PC-3 (cell line): Measurements from ENCODE around the gene PTH2. TPM values are rescaled to one million over a fixed set of nuclear protein-coding genes. Genes with fewer than 3 reads are reported as not detected.

Experiments
- ATAC-seq: fragments of 200-7000 bp; cut with Tn5 transposase; 2 replicates; pipeline ENCODE4 v1.9.1; 2020; ENCODE audit warnings: mild to moderate bottlenecking, moderate library complexity
- BruUV-seq: library from RNA; stranded (reverse); fragments of 400-500 nt; replicated peaks from 2 replicates; lab custom pipeline; 2021; lab: Mats Ljungman, UMichigan
- CTCF ChIA-PET: fragments of 300-600 bp; sonication (Branson Sonifier 250); formaldehyde crosslinking; loops from one replicate; lab custom pipeline; 2022; ENCODE audit warnings: antibody characterized with exemption; lab: Charles Lee
- POLR2A ChIA-PET: fragments of 300-600 bp; sonication (Branson Sonifier 250); formaldehyde crosslinking; loops from one replicate; lab custom pipeline; 2022; ENCODE audit warnings: antibody characterized with exemption; ENCODE audit not compliant: unreplicated experiment; lab: Charles Lee
- DNase-seq: peaks from one replicate; pipeline ENCODE4 v3.0.0-alpha.2; 2015
- H2AFZ ChIP-seq: fragments of 300-600 bp; sonication (generic); 2 replicates; pipeline ENCODE4 v1.6.0; 2016; ENCODE audit warnings: antibody characterized with exemption, low read length
- H3F3A ChIP-seq: fragments of 300-600 bp; sonication (generic); one replicate; pipeline ENCODE4 v1.6.0; 2017; ENCODE audit warnings: antibody characterized with exemption, low read length, control low read depth, mild to moderate bottlenecking; ENCODE audit not compliant: unreplicated experiment
- H3K27ac ChIP-seq: fragments of 300-600 bp; sonication (generic); 2 replicates; pipeline ENCODE4 v1.5.1; 2016; ENCODE audit warnings: mild to moderate bottlenecking, low read length
- H3K27me3 ChIP-seq: fragments of 300-600 bp; sonication (generic); 2 replicates; pipeline ENCODE4 v1.6.1; 2016; ENCODE audit warnings: low read length, mixed read lengths
- H3K36me3 ChIP-seq: fragments of 300-600 bp; sonication (generic); 2 replicates; pipeline ENCODE4 v1.6.1; 2016; ENCODE audit warnings: low read depth, mixed run types, low read length, mixed read lengths
- H3K4me1 ChIP-seq: fragments of 300-600 bp; sonication (generic); 2 replicates; pipeline ENCODE4 v1.5.1; 2016; ENCODE audit warnings: low read length; ENCODE audit not compliant: insufficient read depth
- H3K4me2 ChIP-seq: fragments of 300-600 bp; sonication (generic); 2 replicates; pipeline ENCODE4 v1.6.0; 2016; ENCODE audit warnings: low read length
- H3K4me3 ChIP-seq: fragments of 300-600 bp; sonication (generic); 2 replicates; pipeline ENCODE4 v1.5.1; 2016; ENCODE audit warnings: mild to moderate bottlenecking, low read length, mixed read lengths
- H3K79me2 ChIP-seq: fragments of 300-600 bp; sonication (generic); 2 replicates; pipeline ENCODE4 v1.6.1; 2017; ENCODE audit warnings: low read length, mixed read lengths
- H3K9ac ChIP-seq: fragments of 300-600 bp; sonication (generic); 2 replicates; pipeline ENCODE4 v1.6.0; 2016; ENCODE audit warnings: mild to moderate bottlenecking, low read length
- H3K9me2 ChIP-seq: fragments of 300-600 bp; sonication (generic); replicated peaks from 2 replicates; pipeline ENCODE4 v1.6.1; 2016; ENCODE audit warnings: mixed run types, low read length, mixed read lengths
- H3K9me3 ChIP-seq: fragments of 300-600 bp; sonication (generic); 2 replicates; pipeline ENCODE4 v1.6.1; 2016; ENCODE audit warnings: low read length, mixed read lengths
- H4K20me1 ChIP-seq: fragments of 300-600 bp; sonication (generic); 2 replicates; pipeline ENCODE4 v1.6.1; 2016; ENCODE audit warnings: low read length, mixed read lengths
- CTCF ChIP-seq: fragments of 300-600 bp; sonication (generic); conservative IDR thresholded peaks from 2 replicates; pipeline ENCODE4 v1.5.1; 2017; ENCODE audit warnings: antibody characterized with exemption, low read depth, mild to moderate bottlenecking, low read length
- EZH2 ChIP-seq: fragments of 300-600 bp; sonication (generic); IDR thresholded peaks from one replicate; pipeline ENCODE4 v1.6.1; 2017; ENCODE audit warnings: antibody characterized with exemption, mild to moderate bottlenecking, low read length; ENCODE audit not compliant: unreplicated experiment
- EZH2phosphoT487 ChIP-seq: fragments of 300-600 bp; sonication (generic); IDR thresholded peaks from 2 replicates; pipeline ENCODE4 v1.6.1; 2018; ENCODE audit warnings: mild to moderate bottlenecking, antibody characterized with exemption, low read length, borderline replicate concordance
- intact Hi-C: fragments of 100-400 bp; cut with micrococcal nuclease; formaldehyde crosslinking; loops from 2 replicates; pipeline ENCODE4 v1.9.0; 2023
- total RNA-seq: library from RNA; depleted of rRNA; stranded (reverse); fragments of >200 nt; gene quantifications from 2 replicates; pipeline ENCODE4 v1.2.3, GENCODE V29; 2014

PTH2 gene
- total RNA-seq, 1 experiment from 2014 or later: not detected

- no peaks in the 10 kb centered on the region for H3F3A ChIP-seq
- ChIA-PET POLR2A (no interaction called here), CTCF (no interaction called here)
- H3K27me3 ChIP-seq: peaks cover 59% of the 10 kb centered on the region
- TF ChIP-seq EZH2phosphoT487 (no peak), EZH2 (no peak), CTCF (no peak)
- intact Hi-C loops: no loop called here
- no peaks in the 10 kb centered on the region for H3K9me2 ChIP-seq
- no peaks in the 10 kb centered on the region for H3K9me3 ChIP-seq
- H3K4me3 ChIP-seq: peak overlapping the region; percentile 55
- BruUV-seq: no TSS peak
- peak overlapping the region; percentile 87 for H3K4me2 ChIP-seq
- DNase-seq (peak; percentile 43), ATAC-seq (peak; percentile 61)
- H3K4me1 ChIP-seq: 0 out of 2 replicates have a peak, but pooled peaks cover 8% of the 10 kb centered on the region
- no peaks in the 10 kb centered on the region for H4K20me1 ChIP-seq
- H3K9ac ChIP-seq: no peak overlapping the region
- H3K27ac ChIP-seq: no peak overlapping the region
- no peaks in the 10 kb centered on the region for H3K36me3 ChIP-seq
- no peaks in the 10 kb centered on the region for H3K79me2 ChIP-seq
- peak overlapping the region; percentile 85 for H2AFZ ChIP-seq
Observed at GRCh38 chr19:49427855-49428546, 4.8 kb upstream of the PTH2 start.

- Histone ChIP-seq H3K27ac (no peak overlapping the region), H4K20me1 (no peaks in the 10 kb centered on the region), H3K4me2 (0 out of 2 replicates have a peak overlapping the region, but pooled peaks have one; percentile 87), H3F3A (no peaks in the 10 kb centered on the region), H3K9me2 (no peaks in the 10 kb centered on the region), H2AFZ (no peak overlapping the region), H3K36me3 (no peaks in the 10 kb centered on the region), H3K79me2 (no peaks in the 10 kb centered on the region), H3K4me3 (no peak overlapping the region), H3K9me3 (no peaks in the 10 kb centered on the region), H3K9ac (no peak overlapping the region), H3K4me1 (0 out of 2 replicates have a peak, but pooled peaks cover 8% of the 10 kb centered on the region), H3K27me3 (peaks cover 65% of the 10 kb centered on the region)
- intact Hi-C loops: no loop called here
- TF ChIP-seq EZH2phosphoT487 (no peak), CTCF (no peak), EZH2 (no peak)
- ChIA-PET CTCF (no interaction called here), POLR2A (no interaction called here)
- no TSS peak for BruUV-seq
- DNase-seq (no peak), ATAC-seq (no peak)
Observed at GRCh38 chr19:49427339-49427738, 4.1 kb upstream of the PTH2 start.

GRCh38 chr19:49425922-49426592 lies 2.8 kb upstream of the PTH2 start:
- ATAC-seq: no peak
- TF ChIP-seq CTCF (no peak), EZH2phosphoT487 (no peak), EZH2 (no peak)
- Histone ChIP-seq H2AFZ (no peak overlapping the region), H3K79me2 (no peaks in the 10 kb centered on the region), H3K27me3 (peaks cover 77% of the 10 kb centered on the region), H3K36me3 (no peaks in the 10 kb centered on the region), H3K27ac (no peak overlapping the region), H3K4me1 (0 out of 2 replicates have a peak, but pooled peaks cover 8% of the 10 kb centered on the region), H3K9me3 (no peaks in the 10 kb centered on the region), H3K4me2 (no peak overlapping the region), H3K4me3 (no peak overlapping the region), H3K9me2 (no peaks in the 10 kb centered on the region), H4K20me1 (no peaks in the 10 kb centered on the region), H3K9ac (no peak overlapping the region), H3F3A (no peaks in the 10 kb centered on the region)
- BruUV-seq: no TSS peak
- ChIA-PET CTCF (no interaction called here), POLR2A (no interaction called here)
- intact Hi-C loops: no loop called here
- peak; percentile 37 for DNase-seq
